SK-N-MC (cell line): Measurements from ENCODE around the gene GPR162.

Source experiments
- EZH2 ChIP-seq: fragments of 200-600 bp; sonication (generic); IDR thresholded peaks from one replicate; pipeline ENCODE4 v1.6.1; 2017; ENCODE audit warnings: antibody characterized with exemption
- POLR2AphosphoS5 ChIP-seq: IDR thresholded peaks from 2 replicates; pipeline ENCODE4 v1.6.1; 2012; ENCODE audit warnings: mild to moderate bottlenecking, low read depth, low read length, borderline replicate concordance

DNA sequence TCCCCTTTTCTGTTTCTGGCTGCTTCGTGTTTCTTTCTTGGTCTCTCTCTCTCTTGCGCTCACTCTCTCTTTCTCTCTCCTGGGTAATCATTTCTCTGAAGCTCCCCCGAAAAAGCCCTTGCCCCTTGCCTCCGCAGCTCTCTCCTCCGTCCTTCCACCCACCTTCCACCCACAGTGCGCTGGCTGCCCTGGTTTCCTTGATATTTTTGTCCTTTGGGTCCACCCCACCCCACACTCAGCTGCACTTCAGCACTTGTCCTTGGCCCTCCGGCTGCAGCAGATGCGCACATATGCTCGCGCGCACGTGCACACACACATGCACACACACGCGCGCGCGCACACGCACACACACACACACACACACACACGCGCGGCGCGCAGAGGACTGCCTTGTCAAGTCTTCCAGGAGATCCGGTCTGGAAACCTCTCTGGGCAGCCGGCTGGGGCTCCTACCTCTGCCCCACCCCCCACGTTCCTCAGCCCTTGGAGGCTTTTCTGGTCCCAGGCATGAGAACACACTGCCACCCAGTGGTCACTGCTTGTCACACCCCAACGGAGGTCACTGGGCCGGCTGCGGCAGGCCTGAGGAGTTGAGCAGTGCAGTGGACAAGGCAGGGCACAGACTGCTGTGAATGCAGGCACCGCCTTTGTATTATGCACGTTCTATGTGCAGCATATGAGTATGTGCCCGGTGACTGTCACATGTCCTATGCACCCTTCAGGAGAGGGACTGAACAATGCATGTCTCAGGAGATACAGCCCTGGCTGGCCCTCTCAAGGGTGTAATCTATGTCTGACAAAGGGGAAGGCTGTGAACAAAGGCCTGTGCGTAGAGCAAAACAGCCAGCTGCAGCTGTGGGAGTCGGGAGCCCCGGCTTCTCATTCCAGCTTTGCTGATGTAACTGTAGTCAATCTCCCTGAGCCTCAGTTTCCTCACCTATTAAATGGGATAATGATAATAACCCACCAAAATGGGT is 42.8 kb upstream of the GPR162 start:
- TF ChIP-seq EZH2 (no peak), POLR2AphosphoS5 (no peak)
